Stimulated activated CD8-positive, alpha-beta memory T cell treated with anti-CD3 and anti-CD28 coated beads, Interleukin-2, amount 100 ng/mL, for 1 hour (primary cell): Measurements from ENCODE around the gene ARHGAP6.

Experiments
- DNase-seq, 2 donors: peaks; one replicate each; pipeline ENCODE4 v3.0.0-alpha.2; 2020; ENCODE audit warnings: low read depth in 2 of 2

The ARHGAP6 gene

GRCh38 chrX:11424903-11425674, 240.6 kb downstream of the ARHGAP6 start:
- no peak for DNase-seq

GRCh38 chrX:11423949-11424348, 241.8 kb downstream of the ARHGAP6 start:
- no peak for DNase-seq

GRCh38 chrX:11423362-11423818, 242.3 kb downstream of the ARHGAP6 start:
- DNase-seq, result no peak

GRCh38 chrX:11422525-11422857, 243.2 kb downstream of the ARHGAP6 start:
- DNase-seq, result no peak

GRCh38 chrX:11421805-11422524, 243.8 kb downstream of the ARHGAP6 start:
- DNase-seq, result no peak

- no peak for DNase-seq
These were observed 244.9 kb downstream of the ARHGAP6 start for GRCh38 chrX:11420851-11421250.

- DNase-seq, result no peak
These were observed 246.6 kb downstream of the ARHGAP6 start for GRCh38 chrX:11419102-11419501.

- no peak for DNase-seq
These were observed 249.1 kb downstream of the ARHGAP6 start for GRCh38 chrX:11416600-11416999.

GRCh38 chrX:11414091-11414490, 251.6 kb downstream of the ARHGAP6 start:
- DNase-seq, result no peak

- no peak for DNase-seq
These were observed 252.8 kb downstream of the ARHGAP6 start for GRCh38 chrX:11412715-11413623.

GRCh38 chrX:11409957-11410356, 255.8 kb downstream of the ARHGAP6 start:
- no peak for DNase-seq

GRCh38 chrX:11408783-11409182, 256.9 kb downstream of the ARHGAP6 start:
- DNase-seq, result no peak

GRCh38 chrX:11408109-11408405, 257.7 kb downstream of the ARHGAP6 start:
- no peak for DNase-seq

- no peak for DNase-seq
These were observed 258.2 kb downstream of the ARHGAP6 start for GRCh38 chrX:11407331-11408108.

- DNase-seq, result no peak
These were observed 259.5 kb downstream of the ARHGAP6 start for GRCh38 chrX:11406109-11406765.

- DNase-seq, result no peak
These were observed 262.1 kb downstream of the ARHGAP6 start for GRCh38 chrX:11403631-11404030.

- no peak for DNase-seq
These were observed 263.8 kb downstream of the ARHGAP6 start for GRCh38 chrX:11401966-11402365.

GRCh38 chrX:11399489-11400094, 266.1 kb downstream of the ARHGAP6 start:
- DNase-seq, result no peak

GRCh38 chrX:11398785-11399184, 266.9 kb downstream of the ARHGAP6 start:
- DNase-seq, result no peak

GRCh38 chrX:11398139-11398538, 267.6 kb downstream of the ARHGAP6 start:
- DNase-seq, result no peak

GRCh38 chrX:11397680-11398079, 268.0 kb downstream of the ARHGAP6 start:
- DNase-seq, result no peak
